PFSK-1 (cell line): ENCODE measurements around the gene PITPNM2.

ENCODE experiments used
- FOXP2 ChIP-seq: optimal IDR thresholded peaks from 2 replicates; pipeline ENCODE3; 2011; ENCODE audit warnings: borderline replicate concordance, control low read depth, inconsistent platforms; ENCODE audit not compliant: insufficient read depth; ENCODE audit errors: extremely low read length, extremely low read depth
- POLR2AphosphoS5 ChIP-seq: IDR thresholded peaks from 2 replicates; pipeline ENCODE4 v1.6.1; 2012; ENCODE audit warnings: low read depth, mild to moderate bottlenecking, control low read depth, low read length, moderate library complexity
- SIN3A ChIP-seq: IDR thresholded peaks from 2 replicates; pipeline ENCODE4 v1.6.1; 2012; ENCODE audit warnings: mild to moderate bottlenecking, low read length, moderate library complexity, borderline replicate concordance; ENCODE audit not compliant: insufficient read depth
- TAF1 ChIP-seq: IDR thresholded peaks from 2 replicates; pipeline ENCODE4 v1.6.1; 2012; ENCODE audit warnings: low read length, control low read depth, borderline replicate concordance; ENCODE audit not compliant: insufficient read depth
- TF ChIP-seq, protein P1 (sequence below), 2 experiments: IDR thresholded peaks; 2 replicates each; pipeline versions ENCODE4 v1.6.1 to v1.8.0; 2011 to 2012; ENCODE audit warnings: low read depth in 2 of 2, low read length in 2 of 2, control low read depth in 1 of 2, inconsistent platforms in 1 of 2, mild to moderate bottlenecking in 1 of 2, moderate library complexity in 1 of 2; ENCODE audit not compliant: insufficient read depth in 1 of 2

DNA sequence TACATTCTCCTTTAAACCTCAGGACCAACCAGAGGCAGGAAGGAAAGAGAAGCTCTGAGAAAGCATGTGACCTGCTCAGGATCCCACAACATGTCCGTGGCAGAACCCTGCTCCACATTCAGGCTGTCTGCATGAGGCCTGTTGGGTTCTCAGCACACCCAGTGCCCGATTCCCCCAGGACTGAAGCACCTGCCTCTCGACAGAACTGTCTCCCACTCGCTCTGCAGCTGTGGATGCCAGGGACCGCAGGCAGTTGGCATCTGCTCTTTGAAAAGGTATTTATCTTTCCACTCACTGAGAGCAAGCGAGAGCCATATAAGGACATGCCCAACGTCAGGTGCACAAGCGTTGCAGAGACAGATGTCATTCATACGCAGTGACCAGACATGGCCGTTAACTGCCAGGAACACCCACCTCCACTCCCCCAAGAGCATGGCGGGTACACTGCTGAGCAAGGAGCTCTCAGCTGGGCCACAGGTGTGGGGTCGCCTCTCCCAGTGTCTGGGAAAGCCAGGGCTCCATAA lies 18.9 kb downstream of the PITPNM2 start:
- TF ChIP-seq, protein P1, sequence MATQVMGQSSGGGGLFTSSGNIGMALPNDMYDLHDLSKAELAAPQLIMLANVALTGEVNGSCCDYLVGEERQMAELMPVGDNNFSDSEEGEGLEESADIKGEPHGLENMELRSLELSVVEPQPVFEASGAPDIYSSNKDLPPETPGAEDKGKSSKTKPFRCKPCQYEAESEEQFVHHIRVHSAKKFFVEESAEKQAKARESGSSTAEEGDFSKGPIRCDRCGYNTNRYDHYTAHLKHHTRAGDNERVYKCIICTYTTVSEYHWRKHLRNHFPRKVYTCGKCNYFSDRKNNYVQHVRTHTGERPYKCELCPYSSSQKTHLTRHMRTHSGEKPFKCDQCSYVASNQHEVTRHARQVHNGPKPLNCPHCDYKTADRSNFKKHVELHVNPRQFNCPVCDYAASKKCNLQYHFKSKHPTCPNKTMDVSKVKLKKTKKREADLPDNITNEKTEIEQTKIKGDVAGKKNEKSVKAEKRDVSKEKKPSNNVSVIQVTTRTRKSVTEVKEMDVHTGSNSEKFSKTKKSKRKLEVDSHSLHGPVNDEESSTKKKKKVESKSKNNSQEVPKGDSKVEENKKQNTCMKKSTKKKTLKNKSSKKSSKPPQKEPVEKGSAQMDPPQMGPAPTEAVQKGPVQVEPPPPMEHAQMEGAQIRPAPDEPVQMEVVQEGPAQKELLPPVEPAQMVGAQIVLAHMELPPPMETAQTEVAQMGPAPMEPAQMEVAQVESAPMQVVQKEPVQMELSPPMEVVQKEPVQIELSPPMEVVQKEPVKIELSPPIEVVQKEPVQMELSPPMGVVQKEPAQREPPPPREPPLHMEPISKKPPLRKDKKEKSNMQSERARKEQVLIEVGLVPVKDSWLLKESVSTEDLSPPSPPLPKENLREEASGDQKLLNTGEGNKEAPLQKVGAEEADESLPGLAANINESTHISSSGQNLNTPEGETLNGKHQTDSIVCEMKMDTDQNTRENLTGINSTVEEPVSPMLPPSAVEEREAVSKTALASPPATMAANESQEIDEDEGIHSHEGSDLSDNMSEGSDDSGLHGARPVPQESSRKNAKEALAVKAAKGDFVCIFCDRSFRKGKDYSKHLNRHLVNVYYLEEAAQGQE (IDR thresholded peaks at IDR 0.05; ENCODE audit: insufficient read depth in 1 of 2, low read depth in 2 of 2, low read length in 2 of 2) = no peak
- TF ChIP-seq POLR2AphosphoS5 (no peak), SIN3A (no peak), TAF1 (no peak), FOXP2 (no peak)
